Endodermal cell (in vitro differentiated cells): ENCODE measurements around the gene PRDX1. TPM values are rescaled to one million over a fixed set of nuclear protein-coding genes. Genes with fewer than 3 reads are reported as not detected.

Source experiments
- DNase-seq: peaks from one replicate; pipeline ENCODE4 v3.0.0-alpha.2; 2017
- H3K27ac ChIP-seq: 2 replicates; pipeline ENCODE4 v1.5.1; 2013; ENCODE audit warnings: mild to moderate bottlenecking, low read depth, low read length, moderate library complexity
- H3K27me3 ChIP-seq: 2 replicates; pipeline ENCODE4 v1.6.1; 2013; ENCODE audit warnings: mild to moderate bottlenecking, low read length, moderate library complexity; ENCODE audit not compliant: insufficient read depth, control insufficient read depth, poor library complexity, severe bottlenecking
- H3K36me3 ChIP-seq: 2 replicates; pipeline ENCODE4 v1.7.0; 2013; ENCODE audit warnings: mild to moderate bottlenecking, low read length, moderate library complexity; ENCODE audit not compliant: control insufficient read depth, insufficient read depth
- H3K4me1 ChIP-seq: one replicate; pipeline ENCODE4 v1.7.0; 2013; ENCODE audit warnings: low read length; ENCODE audit not compliant: control insufficient read depth, insufficient read depth
- H3K4me3 ChIP-seq: 2 replicates; pipeline ENCODE4 v1.5.1; 2013; ENCODE audit warnings: mild to moderate bottlenecking, low read length, moderate library complexity
- H3K9ac ChIP-seq: 2 replicates; pipeline ENCODE4 v1.6.1; 2013; ENCODE audit warnings: mild to moderate bottlenecking, low read length, moderate library complexity; ENCODE audit not compliant: poor library complexity, severe bottlenecking; ENCODE audit errors: extremely low read depth
- H3K9me3 ChIP-seq: 2 replicates; pipeline ENCODE4 v1.6.1; 2013; ENCODE audit warnings: mild to moderate bottlenecking, low read length, moderate library complexity; ENCODE audit not compliant: control insufficient read depth
- H3K27ac Mint-ChIP-seq: 2 replicates; pipeline ENCODE4 v1.8.0; 2020; ENCODE audit warnings: mixed read lengths
- H3K27me3 Mint-ChIP-seq: 2 replicates; pipeline ENCODE4 v1.8.0; 2021; ENCODE audit warnings: mild to moderate bottlenecking, mixed read lengths; ENCODE audit not compliant: insufficient read depth
- H3K36me3 Mint-ChIP-seq: 2 replicates; pipeline ENCODE4 v1.8.0; 2020; ENCODE audit warnings: low read depth, mixed read lengths
- H3K4me1 Mint-ChIP-seq: 2 replicates; pipeline ENCODE4 v1.8.0; 2020; ENCODE audit warnings: mixed read lengths
- H3K4me3 Mint-ChIP-seq: 2 replicates; pipeline ENCODE4 v1.8.0; 2020; ENCODE audit warnings: mild to moderate bottlenecking, moderate library complexity, mixed read lengths
- H3K9me3 Mint-ChIP-seq: 2 replicates; pipeline ENCODE4 v1.8.0; 2020; ENCODE audit warnings: mild to moderate bottlenecking, mixed read lengths
- WGBS, 2 experiments: methylation state at CpG; one replicate each; pipeline versions ENCODE4 v1.1.5 to v1.1.7; 2013; ENCODE audit warnings: missing lambda C conversion rate in 2 of 2, mixed read lengths in 1 of 2; ENCODE audit not compliant: insufficient coverage in 1 of 2, insufficient read length in 1 of 2; 5-methylcytosine and 5-hydroxymethylcytosine counted together
- total RNA-seq, 2 donors: library from RNA; stranded (reverse); fragmentation: NEBNext Ultra II Directional in 1 of 2; extraction: Animal tissue kit (Norgen Biotek cat#: 25700) in 1 of 2; gene quantifications; 2 replicates in 1 of 2; 3 replicates in 1 of 2; pipeline ENCODE4 v1.2.1, GENCODE V29; 2021
- TF ChIP-seq, protein P1 (sequence below): fragments of 200-600 bp; sonication (generic); conservative IDR thresholded peaks from 2 replicates; pipeline ENCODE4 v1.5.0; 2021; ENCODE audit warnings: antibody characterized with exemption, mild to moderate bottlenecking

PRDX1 gene
- total RNA-seq, 2 donors from 2014 or later: 872 to 949 TPM

DNA sequence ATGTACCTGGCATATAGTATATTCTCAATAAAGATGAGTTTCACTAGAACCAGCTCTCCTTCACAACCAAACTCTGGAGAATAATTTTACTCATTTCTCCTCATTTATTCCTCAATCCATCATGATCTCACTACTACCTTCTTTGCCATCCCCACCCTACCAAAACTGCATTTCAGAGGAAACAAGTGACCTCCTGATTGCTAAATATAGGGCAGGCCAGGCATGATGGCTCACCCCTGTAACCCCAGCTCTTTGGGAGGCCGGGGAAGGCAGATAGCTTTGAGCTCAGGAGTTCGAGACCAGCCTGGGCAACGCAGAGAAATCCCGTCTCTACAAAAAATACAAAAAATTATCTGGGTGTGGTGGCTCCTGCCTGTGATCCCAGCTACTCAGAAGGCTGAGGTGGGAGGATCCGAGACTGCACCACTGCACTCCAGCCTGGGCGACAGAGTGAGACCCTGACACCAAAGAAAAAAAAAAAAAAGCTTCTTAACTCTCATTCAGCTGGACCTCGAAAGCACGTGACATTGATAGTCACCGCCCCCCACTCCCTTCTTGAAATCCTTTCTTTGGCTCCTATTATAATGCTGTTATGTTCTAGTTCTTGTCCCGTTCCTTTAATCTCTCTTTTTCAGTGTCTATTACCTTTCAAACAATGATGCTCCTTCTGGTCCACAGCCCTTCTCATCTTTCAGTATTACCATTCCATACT lies 32.9 kb downstream of the PRDX1 start:
- Histone ChIP-seq H3K9ac (no peak overlapping the region), H3K27me3 (peaks cover 7% of the 10 kb centered on the region), H3K4me3 (peak overlapping the region; percentile 86), H3K27ac (no peak overlapping the region), H3K9me3 (no peaks in the 10 kb centered on the region), H3K36me3 (no peaks in the 10 kb centered on the region), H3K4me1 (no peaks in the 10 kb centered on the region)
- Mint-ChIP-seq H3K27me3 (peaks cover 4% of the 10 kb centered on the region), H3K4me1 (peaks cover 6% of the 10 kb centered on the region), H3K4me3 (no peak overlapping the region), H3K9me3 (no peaks in the 10 kb centered on the region), H3K36me3 (no peaks in the 10 kb centered on the region), H3K27ac (no peak overlapping the region)
- TF ChIP-seq, protein P1, sequence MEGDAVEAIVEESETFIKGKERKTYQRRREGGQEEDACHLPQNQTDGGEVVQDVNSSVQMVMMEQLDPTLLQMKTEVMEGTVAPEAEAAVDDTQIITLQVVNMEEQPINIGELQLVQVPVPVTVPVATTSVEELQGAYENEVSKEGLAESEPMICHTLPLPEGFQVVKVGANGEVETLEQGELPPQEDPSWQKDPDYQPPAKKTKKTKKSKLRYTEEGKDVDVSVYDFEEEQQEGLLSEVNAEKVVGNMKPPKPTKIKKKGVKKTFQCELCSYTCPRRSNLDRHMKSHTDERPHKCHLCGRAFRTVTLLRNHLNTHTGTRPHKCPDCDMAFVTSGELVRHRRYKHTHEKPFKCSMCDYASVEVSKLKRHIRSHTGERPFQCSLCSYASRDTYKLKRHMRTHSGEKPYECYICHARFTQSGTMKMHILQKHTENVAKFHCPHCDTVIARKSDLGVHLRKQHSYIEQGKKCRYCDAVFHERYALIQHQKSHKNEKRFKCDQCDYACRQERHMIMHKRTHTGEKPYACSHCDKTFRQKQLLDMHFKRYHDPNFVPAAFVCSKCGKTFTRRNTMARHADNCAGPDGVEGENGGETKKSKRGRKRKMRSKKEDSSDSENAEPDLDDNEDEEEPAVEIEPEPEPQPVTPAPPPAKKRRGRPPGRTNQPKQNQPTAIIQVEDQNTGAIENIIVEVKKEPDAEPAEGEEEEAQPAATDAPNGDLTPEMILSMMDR: no peak
- WGBS, 2 experiments: 66 to 83% methylated on average over 4 to 10 of the region's 10 CpGs
- DNase-seq: no peak

- no peak overlapping the region for H3K27ac Mint-ChIP-seq
- no peak overlapping the region for H3K4me3 ChIP-seq
- peaks cover 4% of the 10 kb centered on the region for H3K27me3 Mint-ChIP-seq
- no peak for DNase-seq
- no peak overlapping the region for H3K27ac ChIP-seq
- H3K36me3 Mint-ChIP-seq: no peaks in the 10 kb centered on the region
- no peak overlapping the region for H3K4me3 Mint-ChIP-seq
- no peak overlapping the region for H3K9ac ChIP-seq
- H3K9me3 ChIP-seq: no peaks in the 10 kb centered on the region
- H3K27me3 ChIP-seq: peaks cover 7% of the 10 kb centered on the region
- no peaks in the 10 kb centered on the region for H3K4me1 ChIP-seq
- peaks cover 1% of the 10 kb centered on the region for H3K9me3 Mint-ChIP-seq
- H3K36me3 ChIP-seq: no peaks in the 10 kb centered on the region
- peaks cover 6% of the 10 kb centered on the region for H3K4me1 Mint-ChIP-seq
- TF ChIP-seq, protein P1: no peak
These were observed 35.7 kb downstream of the PRDX1 start for GRCh38 chr1:45485949-45486348.

DNA sequence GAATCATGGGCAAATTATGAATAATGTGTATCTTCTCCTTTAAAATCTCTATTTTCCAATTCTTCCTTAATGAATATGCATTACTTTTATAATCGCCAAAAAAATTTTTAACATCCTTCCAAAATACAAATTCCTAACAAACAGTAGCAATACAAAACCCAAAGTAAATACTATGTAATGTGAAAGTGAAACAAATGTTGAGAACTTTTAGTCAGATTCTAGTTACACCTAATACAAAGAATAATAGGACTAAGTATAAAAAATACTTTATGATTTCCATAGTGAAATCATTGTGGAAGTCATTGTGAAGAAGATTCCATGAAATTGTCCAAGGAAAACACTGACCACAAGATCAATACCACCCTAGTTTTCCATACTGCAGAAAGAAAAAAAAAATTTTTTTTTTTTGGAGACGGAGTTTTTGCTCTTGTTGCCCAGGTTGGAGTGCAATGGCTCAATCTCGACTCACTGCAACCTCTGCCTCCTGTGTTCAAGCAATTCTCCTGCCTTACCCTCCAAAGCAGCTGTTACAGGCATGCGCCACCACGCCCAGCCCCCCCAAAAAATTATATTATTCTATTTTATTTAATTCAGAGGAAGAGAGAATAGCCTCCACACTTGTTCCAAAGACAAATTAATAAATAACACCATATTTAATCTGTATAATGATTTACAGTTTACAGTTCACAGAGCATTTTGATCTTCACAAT lies 42.5 kb downstream of the PRDX1 start:
- no peaks in the 10 kb centered on the region for H3K27me3 ChIP-seq
- Mint-ChIP-seq H3K36me3 (no peaks in the 10 kb centered on the region), H3K4me3 (no peak overlapping the region), H3K9me3 (peaks cover 1% of the 10 kb centered on the region), H3K27me3 (no peaks in the 10 kb centered on the region), H3K4me1 (no peaks in the 10 kb centered on the region), H3K27ac (no peak overlapping the region)
- 86% methylated on average over 5 of the region's 5 CpGs; no CpG with 5 or more reads in 1 of the 2 experiments for WGBS, 2 experiments
- TF ChIP-seq, protein P1: no peak
- DNase-seq: no peak
- H3K27ac ChIP-seq: no peak overlapping the region
- H3K4me1 ChIP-seq: no peaks in the 10 kb centered on the region
- H3K9me3 ChIP-seq: no peaks in the 10 kb centered on the region
- H3K9ac ChIP-seq: no peak overlapping the region
- H3K36me3 ChIP-seq: no peaks in the 10 kb centered on the region
- H3K4me3 ChIP-seq: no peak overlapping the region
